Activated CD8-positive, alpha-beta T cell treated with anti-CD3 and anti-CD28 coated beads for 36 hours (primary cell): ENCODE results near the gene TRIM29. TPM values are rescaled to one million over a fixed set of nuclear protein-coding genes. Genes with fewer than 3 reads are reported as not detected.

ENCODE experiments used
- ATAC-seq: fragments of 200-7000 bp; cut with Tn5 transposase; one replicate; pipeline ENCODE4 v1.10.0; 2021; ENCODE audit warnings: mild to moderate bottlenecking, moderate library complexity
- CTCF ChIA-PET: fragments of 350-600 bp; sonication (Branson Sonifier 250); formaldehyde crosslinking; loops from one replicate; lab custom pipeline; 2021; ENCODE audit warnings: antibody characterized with exemption; lab: Charles Lee
- POLR2A ChIA-PET: fragments of 350-600 bp; sonication (Branson Sonifier 250); formaldehyde crosslinking; loops from one replicate; lab custom pipeline; 2021; ENCODE audit warnings: antibody characterized with exemption; lab: Charles Lee
- DNase-seq: peaks from one replicate; pipeline ENCODE4 v3.0.0-alpha.2; 2020
- H3K27ac Mint-ChIP-seq: one replicate; pipeline ENCODE4 v1.8.0; 2021; ENCODE audit warnings: mild to moderate bottlenecking, mixed read lengths
- H3K27me3 Mint-ChIP-seq: one replicate; pipeline ENCODE4 v1.8.0; 2021; ENCODE audit warnings: mixed read lengths
- H3K36me3 Mint-ChIP-seq: one replicate; pipeline ENCODE4 v1.8.0; 2021; ENCODE audit warnings: low read depth, mixed read lengths
- H3K4me1 Mint-ChIP-seq: one replicate; pipeline ENCODE4 v1.8.0; 2021; ENCODE audit warnings: low read depth, mixed read lengths
- H3K4me3 Mint-ChIP-seq: one replicate; pipeline ENCODE4 v1.8.0; 2021; ENCODE audit warnings: mild to moderate bottlenecking, moderate library complexity, mixed read lengths
- H3K9me3 Mint-ChIP-seq: one replicate; pipeline ENCODE4 v1.8.0; 2021; ENCODE audit warnings: mixed read lengths
- intact Hi-C: fragments of 100-400 bp; cut with micrococcal nuclease; formaldehyde crosslinking; loops from one replicate; pipeline ENCODE4 v1.10.0; 2022
- total RNA-seq, 2 experiments: library from RNA; stranded (reverse); gene quantifications; one replicate each; pipeline ENCODE4 v1.2.3, GENCODE V29; 2021
- TF ChIP-seq, protein P1 (sequence below): fragments of 200-600 bp; IDR thresholded peaks from one replicate; pipeline ENCODE4 v1.8.0; 2022; ENCODE audit warnings: antibody characterized with exemption, mild to moderate bottlenecking

Gene TRIM29
- total RNA-seq, 2 experiments from 2014 or later = not detected

DNA sequence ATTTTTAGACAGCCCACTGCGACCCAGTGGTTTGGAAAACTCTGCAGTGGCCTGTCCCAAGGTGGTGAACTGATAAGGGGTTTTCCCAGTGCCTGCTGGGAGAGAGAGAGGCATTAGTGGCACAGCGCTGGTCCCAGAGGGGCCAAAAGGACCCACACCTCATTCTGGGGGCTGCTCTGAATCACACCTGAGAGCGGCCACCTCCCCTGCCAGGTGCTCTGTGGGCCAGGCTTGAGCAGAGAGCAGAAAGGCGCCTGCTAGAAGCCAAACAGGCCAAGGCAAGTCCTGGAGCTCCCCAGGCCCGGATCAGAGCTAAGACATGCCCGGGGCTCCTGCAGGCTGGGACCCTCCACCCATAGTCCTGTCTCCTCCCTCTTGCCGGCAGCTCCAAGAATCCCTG is 20.9 kb downstream of the TRIM29 start:
- DNase-seq = no peak
- H3K4me3 Mint-ChIP-seq = no peak overlapping the region
- no peaks in the 10 kb centered on the region for H3K9me3 Mint-ChIP-seq
- TF ChIP-seq, protein P1, sequence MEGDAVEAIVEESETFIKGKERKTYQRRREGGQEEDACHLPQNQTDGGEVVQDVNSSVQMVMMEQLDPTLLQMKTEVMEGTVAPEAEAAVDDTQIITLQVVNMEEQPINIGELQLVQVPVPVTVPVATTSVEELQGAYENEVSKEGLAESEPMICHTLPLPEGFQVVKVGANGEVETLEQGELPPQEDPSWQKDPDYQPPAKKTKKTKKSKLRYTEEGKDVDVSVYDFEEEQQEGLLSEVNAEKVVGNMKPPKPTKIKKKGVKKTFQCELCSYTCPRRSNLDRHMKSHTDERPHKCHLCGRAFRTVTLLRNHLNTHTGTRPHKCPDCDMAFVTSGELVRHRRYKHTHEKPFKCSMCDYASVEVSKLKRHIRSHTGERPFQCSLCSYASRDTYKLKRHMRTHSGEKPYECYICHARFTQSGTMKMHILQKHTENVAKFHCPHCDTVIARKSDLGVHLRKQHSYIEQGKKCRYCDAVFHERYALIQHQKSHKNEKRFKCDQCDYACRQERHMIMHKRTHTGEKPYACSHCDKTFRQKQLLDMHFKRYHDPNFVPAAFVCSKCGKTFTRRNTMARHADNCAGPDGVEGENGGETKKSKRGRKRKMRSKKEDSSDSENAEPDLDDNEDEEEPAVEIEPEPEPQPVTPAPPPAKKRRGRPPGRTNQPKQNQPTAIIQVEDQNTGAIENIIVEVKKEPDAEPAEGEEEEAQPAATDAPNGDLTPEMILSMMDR = no peak
- intact Hi-C loops = no loop called here
- CTCF ChIA-PET = interaction anchor here (1.1 kb wide), 1 partner anchor 8 kb away, joined by 3 read pairs; no protein-coding TSS in a partner anchor
- H3K4me1 Mint-ChIP-seq = no peaks in the 10 kb centered on the region
- no peak overlapping the region for H3K27ac Mint-ChIP-seq
- H3K36me3 Mint-ChIP-seq = no peaks in the 10 kb centered on the region
- POLR2A ChIA-PET = no interaction called here
- H3K27me3 Mint-ChIP-seq = no peaks in the 10 kb centered on the region
- no peak for ATAC-seq

DNA sequence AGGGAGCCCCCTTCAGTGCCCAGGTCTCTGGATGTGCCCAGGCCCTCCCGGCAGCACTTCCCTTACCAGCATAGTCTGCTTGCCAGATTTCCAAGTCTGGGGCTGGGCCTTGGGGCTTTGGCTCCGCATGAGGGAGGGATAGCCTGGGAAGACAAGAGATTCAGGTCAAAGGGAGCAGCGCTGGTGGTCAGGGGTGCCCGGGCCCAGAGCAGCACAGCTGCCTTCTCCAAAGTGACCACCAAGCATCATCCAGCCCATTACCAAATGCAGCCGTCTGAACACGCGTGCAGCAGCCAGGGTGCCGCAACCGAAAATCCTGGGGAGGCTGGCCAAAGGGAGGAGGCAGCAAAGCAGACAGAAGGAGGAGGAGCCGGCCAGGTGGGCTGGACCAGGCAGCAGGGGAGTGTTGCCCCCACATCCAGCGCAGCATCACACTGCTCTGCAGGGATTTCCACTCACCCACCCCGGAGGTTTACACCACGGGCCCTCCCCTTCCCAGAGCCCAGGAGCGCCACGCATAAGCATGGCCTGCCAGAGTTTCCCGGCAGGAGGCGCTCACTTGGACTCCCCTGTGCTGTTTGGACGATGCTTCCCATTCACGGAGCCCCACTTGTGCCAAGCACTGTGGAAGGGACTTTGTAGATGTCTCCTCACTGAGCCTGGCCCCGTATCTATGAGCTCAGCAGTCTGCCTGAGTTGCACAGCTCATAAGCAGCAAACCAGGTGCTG is 22.5 kb downstream of the TRIM29 start:
- POLR2A ChIA-PET = no interaction called here
- CTCF ChIA-PET = no interaction called here
- intact Hi-C loops = no loop called here
- no peaks in the 10 kb centered on the region for H3K9me3 Mint-ChIP-seq
- no peak overlapping the region for H3K27ac Mint-ChIP-seq
- ATAC-seq (no peak), DNase-seq (no peak)
- no peaks in the 10 kb centered on the region for H3K36me3 Mint-ChIP-seq
- TF ChIP-seq, protein P1 = no peak
- H3K4me3 Mint-ChIP-seq = no peak overlapping the region
- H3K27me3 Mint-ChIP-seq = no peaks in the 10 kb centered on the region
- no peaks in the 10 kb centered on the region for H3K4me1 Mint-ChIP-seq

DNA sequence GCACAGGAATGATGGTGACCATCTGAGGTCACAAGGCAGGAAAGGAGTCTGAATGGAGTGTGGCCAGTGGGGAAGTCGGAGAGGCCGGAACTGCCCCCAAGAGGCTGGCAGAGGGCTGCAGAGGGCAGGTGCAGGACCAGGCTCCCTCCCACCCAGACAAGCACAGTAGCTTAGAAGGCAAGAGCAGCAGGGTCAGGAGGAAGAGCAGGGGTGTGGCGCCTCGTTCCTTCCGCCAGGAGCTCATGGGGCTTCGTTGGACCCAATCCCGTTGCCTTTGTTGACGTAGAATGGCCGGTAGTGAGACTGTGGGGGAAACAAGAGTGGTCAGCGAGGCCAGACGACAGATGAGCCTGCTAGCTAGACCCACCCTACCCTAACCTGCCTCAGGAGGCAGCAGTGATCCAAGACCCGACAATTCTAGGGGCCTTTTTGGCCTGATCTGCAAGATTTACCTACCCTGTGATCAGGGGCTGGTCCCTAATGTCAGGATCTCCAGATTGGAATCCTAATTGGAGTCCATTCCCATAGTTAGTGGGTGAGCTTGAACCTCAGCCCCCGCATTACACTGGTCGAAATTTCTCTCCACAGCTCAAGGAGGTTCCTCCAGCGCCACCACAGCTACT is 25.6 kb downstream of the TRIM29 start:
- Mint-ChIP-seq H3K9me3 (no peaks in the 10 kb centered on the region), H3K4me3 (no peak overlapping the region), H3K36me3 (no peaks in the 10 kb centered on the region), H3K27me3 (peaks cover 3% of the 10 kb centered on the region), H3K27ac (no peak overlapping the region), H3K4me1 (no peaks in the 10 kb centered on the region)
- POLR2A ChIA-PET = no interaction called here
- no peak for DNase-seq
- CTCF ChIA-PET = no interaction called here
- ATAC-seq = no peak
- intact Hi-C loops = no loop called here
- TF ChIP-seq, protein P1 = no peak

DNA sequence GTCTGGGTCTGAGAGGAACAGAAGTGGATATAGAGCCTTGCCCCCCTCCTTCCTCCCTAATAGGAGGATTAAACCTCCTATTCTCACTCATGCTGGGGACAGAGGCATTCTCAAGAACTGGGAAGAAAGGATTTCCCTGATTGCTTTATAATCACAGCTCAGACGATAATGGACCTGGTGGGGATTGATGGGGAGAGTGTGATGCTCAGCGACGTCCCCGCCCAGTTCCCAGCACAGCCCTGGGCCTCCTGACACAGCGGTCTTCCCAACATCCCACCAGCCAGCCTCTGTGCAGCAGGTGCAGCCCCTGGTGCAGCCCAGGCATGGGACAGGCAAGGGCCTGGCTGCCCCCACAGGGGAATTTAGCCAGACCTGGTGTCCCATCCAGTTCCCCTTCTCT is 28.4 kb downstream of the TRIM29 start:
- DNase-seq (no peak), ATAC-seq (no peak)
- intact Hi-C loops = loop anchor here (5.0 to 10.0 kb wide), 3 partner anchors 355 to 625 kb away; no protein-coding TSS in a partner anchor
- Mint-ChIP-seq H3K27ac (no peak overlapping the region), H3K9me3 (no peaks in the 10 kb centered on the region), H3K4me3 (no peak overlapping the region), H3K27me3 (peaks cover 7% of the 10 kb centered on the region), H3K36me3 (no peaks in the 10 kb centered on the region), H3K4me1 (no peaks in the 10 kb centered on the region)
- ChIA-PET POLR2A (no interaction called here), CTCF (interaction anchor here (1.2 to 2.1 kb wide), 7 partner anchors 10 to 576 kb away, joined by 3 to 16 read pairs (median 7); no protein-coding TSS in a partner anchor)
- TF ChIP-seq, protein P1 = no peak

DNA sequence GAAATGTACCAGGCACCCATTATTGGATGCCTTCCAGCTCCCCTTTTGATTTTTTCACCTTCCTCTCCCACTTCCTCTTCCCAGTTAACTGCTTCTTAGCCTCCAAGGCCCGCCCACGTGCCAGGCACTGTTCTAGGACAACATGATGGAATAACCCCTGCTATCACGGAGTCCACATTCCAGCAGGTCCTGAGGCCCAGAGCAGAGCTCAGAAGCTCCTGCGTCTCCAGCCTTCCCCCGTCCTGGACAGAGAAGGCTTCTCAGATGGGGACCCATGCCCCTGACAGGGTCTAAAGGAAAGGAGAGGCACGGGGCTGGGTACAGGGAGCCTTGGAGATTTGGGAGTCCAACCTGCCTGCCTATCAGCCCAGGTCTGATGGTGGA is 29.1 kb downstream of the TRIM29 start:
- no peaks in the 10 kb centered on the region for H3K9me3 Mint-ChIP-seq
- CTCF ChIA-PET = interaction anchor here (0.6 to 2.1 kb wide), 38 partner anchors 8 to 628 kb away, joined by 3 to 16 read pairs (median 4); partner anchors contain the start of genes NECTIN1 and TRIM29
- POLR2A ChIA-PET = no interaction called here
- H3K4me1 Mint-ChIP-seq = no peaks in the 10 kb centered on the region
- intact Hi-C loops = loop anchor here (5.0 to 10.0 kb wide), 3 partner anchors 354 to 624 kb away; no protein-coding TSS in a partner anchor
- no peaks in the 10 kb centered on the region for H3K36me3 Mint-ChIP-seq
- TF ChIP-seq, protein P1 = no peak
- ATAC-seq (no peak), DNase-seq (no peak)
- peaks cover 7% of the 10 kb centered on the region for H3K27me3 Mint-ChIP-seq
- no peak overlapping the region for H3K27ac Mint-ChIP-seq
- H3K4me3 Mint-ChIP-seq = no peak overlapping the region
